Vagina (tissue), 2 donors: ENCODE results near the gene ANKRD52.

Source experiments
- CTCF ChIP-seq, 3 experiments: fragments of 450-650 bp in 2 of 3; fragments of 200-600 bp in 1 of 3; sonication (generic) in 1 of 3; IDR thresholded peaks; one replicate each; pipeline ENCODE4 v1.5.1; 2017 to 2019; ENCODE audit warnings: antibody characterized with exemption in 3 of 3, mild to moderate bottlenecking in 2 of 3, moderate library complexity in 2 of 3
- POLR2A ChIP-seq, 2 donors: fragments of 450-650 bp; IDR thresholded peaks; one replicate each; pipeline ENCODE4 v1.6.1; 2017; ENCODE audit warnings: antibody characterized with exemption in 2 of 2, mild to moderate bottlenecking in 2 of 2, moderate library complexity in 2 of 2

- no peak for TF ChIP-seq CTCF (IDR thresholded peaks at IDR 0.05)
- no peak for TF ChIP-seq POLR2A (IDR thresholded peaks at IDR 0.05)
These were observed 37.5 kb downstream of the ANKRD52 start for GRCh38 chr12:56220611-56221231.
